ENCODE data around the gene CLRN2.
"Not testable (repeated sequence)": the region's sequence is repeated elsewhere in the genome, so short reads cannot be mapped to it uniquely, and the experiment has no call there.

- not testable (repeated sequence) for TF ChIP-seq SMC3 (conservative IDR thresholded peaks at IDR 0.05; ENCODE audit: poor library complexity); POLR2AphosphoS5 (IDR thresholded peaks at IDR 0.05); TAF1 (IDR thresholded peaks at IDR 0.05; ENCODE audit: low read depth); EP300 (conservative IDR thresholded peaks at IDR 0.05; ENCODE audit: poor library complexity, severe bottlenecking)
- TF ChIP-seq, protein P1, sequence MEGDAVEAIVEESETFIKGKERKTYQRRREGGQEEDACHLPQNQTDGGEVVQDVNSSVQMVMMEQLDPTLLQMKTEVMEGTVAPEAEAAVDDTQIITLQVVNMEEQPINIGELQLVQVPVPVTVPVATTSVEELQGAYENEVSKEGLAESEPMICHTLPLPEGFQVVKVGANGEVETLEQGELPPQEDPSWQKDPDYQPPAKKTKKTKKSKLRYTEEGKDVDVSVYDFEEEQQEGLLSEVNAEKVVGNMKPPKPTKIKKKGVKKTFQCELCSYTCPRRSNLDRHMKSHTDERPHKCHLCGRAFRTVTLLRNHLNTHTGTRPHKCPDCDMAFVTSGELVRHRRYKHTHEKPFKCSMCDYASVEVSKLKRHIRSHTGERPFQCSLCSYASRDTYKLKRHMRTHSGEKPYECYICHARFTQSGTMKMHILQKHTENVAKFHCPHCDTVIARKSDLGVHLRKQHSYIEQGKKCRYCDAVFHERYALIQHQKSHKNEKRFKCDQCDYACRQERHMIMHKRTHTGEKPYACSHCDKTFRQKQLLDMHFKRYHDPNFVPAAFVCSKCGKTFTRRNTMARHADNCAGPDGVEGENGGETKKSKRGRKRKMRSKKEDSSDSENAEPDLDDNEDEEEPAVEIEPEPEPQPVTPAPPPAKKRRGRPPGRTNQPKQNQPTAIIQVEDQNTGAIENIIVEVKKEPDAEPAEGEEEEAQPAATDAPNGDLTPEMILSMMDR (IDR thresholded peaks at IDR 0.05; ENCODE audit: poor library complexity, severe bottlenecking) = not testable (repeated sequence)
Measured at GRCh38 chr4:17537060-17537459, 22.1 kb downstream of the CLRN2 start.
